GM12872 (cell line): ENCODE data around the gene PAM16.

ENCODE experiments used
- TF ChIP-seq, protein P1 (sequence below): IDR thresholded peaks from 3 replicates; pipeline ENCODE4 v1.5.1; 2011; ENCODE audit warnings: low read depth, mild to moderate bottlenecking, low read length, moderate library complexity; ENCODE audit not compliant: insufficient read depth

PAM16 gene

DNA sequence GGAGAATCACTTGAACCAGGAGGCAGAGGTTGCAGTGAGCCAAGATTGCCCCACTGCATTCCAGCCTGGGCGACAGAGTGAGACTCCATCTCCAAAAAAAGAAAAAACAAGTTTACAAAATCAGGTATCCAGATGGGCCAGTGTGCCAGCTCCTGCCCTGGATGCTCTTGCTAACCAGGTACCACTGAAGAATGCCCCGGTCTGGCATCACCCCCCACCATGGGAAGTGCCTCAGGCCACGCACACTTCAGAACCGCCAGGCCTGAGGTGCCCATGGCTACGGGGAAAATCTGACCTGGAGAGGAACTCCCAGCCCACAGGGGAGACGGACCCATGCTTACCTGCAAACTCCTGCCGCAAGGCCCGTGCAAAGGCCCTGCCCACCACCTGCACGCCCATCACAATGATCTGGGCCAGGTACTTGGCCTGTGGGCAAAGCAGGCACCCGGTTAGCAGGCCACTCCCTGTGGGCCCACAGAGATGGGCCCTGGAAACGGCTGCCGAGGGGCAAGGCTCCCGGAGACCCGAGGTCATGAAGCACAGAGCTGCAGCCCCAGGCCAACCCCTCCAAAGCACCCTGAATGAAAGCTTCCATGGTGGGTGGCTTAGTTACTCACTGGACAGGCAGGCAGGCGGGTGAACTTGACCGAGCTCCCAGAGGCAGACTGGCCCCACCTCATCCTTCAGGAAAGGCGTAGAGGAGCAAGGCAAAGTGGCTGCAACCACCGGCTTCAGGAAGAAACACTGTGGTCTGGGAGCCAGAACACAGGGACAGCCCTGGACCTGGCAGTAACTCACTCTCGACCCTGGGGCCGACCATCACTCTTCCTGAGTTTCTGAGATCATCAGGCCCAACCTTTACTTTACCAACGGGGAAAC is 8.0 kb downstream of the PAM16 start:
- TF ChIP-seq, protein P1, sequence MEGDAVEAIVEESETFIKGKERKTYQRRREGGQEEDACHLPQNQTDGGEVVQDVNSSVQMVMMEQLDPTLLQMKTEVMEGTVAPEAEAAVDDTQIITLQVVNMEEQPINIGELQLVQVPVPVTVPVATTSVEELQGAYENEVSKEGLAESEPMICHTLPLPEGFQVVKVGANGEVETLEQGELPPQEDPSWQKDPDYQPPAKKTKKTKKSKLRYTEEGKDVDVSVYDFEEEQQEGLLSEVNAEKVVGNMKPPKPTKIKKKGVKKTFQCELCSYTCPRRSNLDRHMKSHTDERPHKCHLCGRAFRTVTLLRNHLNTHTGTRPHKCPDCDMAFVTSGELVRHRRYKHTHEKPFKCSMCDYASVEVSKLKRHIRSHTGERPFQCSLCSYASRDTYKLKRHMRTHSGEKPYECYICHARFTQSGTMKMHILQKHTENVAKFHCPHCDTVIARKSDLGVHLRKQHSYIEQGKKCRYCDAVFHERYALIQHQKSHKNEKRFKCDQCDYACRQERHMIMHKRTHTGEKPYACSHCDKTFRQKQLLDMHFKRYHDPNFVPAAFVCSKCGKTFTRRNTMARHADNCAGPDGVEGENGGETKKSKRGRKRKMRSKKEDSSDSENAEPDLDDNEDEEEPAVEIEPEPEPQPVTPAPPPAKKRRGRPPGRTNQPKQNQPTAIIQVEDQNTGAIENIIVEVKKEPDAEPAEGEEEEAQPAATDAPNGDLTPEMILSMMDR, result no peak

DNA sequence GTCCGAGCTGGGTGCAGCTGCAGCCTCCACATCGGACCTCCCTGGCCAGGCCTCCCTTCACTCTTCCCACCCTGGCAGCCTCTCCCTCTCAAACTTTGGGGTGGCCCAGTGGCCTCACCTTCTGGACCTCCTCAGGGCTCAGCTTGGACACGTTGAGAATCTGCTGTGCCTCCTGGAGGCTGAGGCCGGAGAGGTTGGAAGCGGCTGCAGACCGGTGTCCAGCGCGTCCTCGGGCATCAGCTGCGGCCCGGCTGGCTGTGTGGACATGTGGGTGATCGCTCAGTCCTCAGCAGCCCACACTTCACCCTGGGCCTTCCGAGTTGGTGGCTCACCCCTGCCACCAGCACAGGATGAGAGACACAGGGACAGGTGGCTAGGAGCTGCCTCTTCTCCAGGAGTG is 9.9 kb downstream of the PAM16 start:
- TF ChIP-seq, protein P1, result no peak

DNA sequence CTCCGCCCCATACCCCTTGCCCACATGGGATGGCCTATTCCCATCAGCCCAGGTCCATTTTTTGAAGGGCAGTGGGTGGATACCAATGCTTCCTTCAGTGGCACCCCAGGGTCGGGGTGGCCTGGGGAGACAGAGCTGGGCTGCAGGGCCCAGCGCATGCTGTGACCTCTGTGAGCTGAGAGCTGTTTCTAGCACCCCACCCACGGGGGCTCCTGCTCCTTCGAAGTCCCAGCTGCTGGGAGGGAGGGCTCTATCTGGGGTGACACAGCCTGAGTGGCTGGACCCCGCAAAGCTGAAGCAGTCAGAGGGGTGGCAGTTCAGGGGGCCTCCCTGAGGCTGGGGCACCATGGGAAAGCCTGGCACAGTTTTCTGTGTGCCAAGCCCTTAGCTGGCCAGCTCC is 10.7 kb downstream of the PAM16 start:
- TF ChIP-seq, protein P1, result no peak

DNA sequence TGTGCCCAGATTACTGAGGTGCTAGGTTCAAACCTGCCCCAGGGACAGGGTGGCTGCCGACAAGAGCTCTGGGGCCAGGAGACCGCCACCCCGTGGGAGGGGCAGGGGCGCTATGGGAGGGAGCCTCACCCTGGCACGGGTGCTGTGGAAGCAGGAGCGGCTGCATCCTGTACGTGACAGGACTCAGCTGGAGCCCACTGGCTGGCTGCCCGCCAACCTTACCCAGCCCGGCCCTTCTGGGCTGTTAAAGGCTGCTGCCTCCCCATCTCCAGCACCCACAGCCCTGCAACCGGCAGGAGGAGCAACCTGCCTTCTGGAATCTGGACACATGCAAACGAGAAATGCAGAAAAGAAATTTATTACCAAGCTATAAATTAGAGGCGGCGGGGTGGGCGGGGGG is 11.2 kb downstream of the PAM16 start:
- TF ChIP-seq, protein P1, result no peak

DNA sequence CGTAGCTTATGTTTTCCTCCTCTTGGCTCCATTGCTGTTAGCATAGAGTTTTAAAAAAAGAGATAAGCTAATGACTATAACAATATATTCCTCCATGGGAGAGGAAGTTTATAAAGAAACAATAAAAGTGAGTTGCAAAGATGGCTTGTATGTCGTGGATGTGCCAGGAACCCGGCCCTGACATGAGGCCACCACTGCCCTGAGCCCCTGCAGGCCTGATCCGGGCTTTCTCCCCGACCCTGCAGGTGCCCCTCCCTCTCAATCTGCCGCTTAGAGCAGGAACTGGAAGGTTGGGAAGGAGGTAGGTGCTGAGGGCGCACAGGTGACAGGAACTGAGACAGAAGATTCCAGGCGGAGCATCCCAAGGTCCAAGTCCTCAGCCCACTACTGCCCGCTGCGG is 11.7 kb downstream of the PAM16 start:
- TF ChIP-seq, protein P1, result no peak

DNA sequence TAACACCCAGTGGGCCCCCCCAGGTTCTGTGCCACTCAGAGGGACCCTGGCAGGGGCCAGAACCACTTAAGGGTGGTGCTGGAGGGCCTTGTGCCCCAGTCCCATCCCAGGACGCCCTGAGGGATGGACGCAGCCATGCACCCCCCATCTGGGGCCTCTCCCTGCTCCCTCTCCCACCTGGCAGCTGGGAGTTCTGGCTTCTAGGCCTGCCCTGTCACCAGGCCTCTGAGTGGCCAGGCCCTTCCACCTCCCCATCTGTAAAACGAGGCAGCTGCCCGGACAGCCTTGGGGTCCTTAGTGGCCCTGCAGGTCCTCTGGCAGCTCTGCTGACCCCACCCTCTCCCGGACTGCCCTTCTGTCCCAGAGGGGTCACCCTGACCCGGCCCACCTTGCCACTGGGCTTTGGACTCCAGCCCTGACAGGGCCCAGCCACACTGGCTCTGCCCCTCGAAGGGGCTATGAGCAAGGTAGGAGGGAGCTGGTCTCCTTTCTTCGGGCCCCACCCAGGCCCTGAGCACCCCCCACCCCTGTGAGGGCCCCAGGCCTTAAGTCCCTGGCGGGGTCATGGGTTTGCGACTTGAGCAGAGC is 12.3 kb downstream of the PAM16 start:
- TF ChIP-seq, protein P1, result no peak

DNA sequence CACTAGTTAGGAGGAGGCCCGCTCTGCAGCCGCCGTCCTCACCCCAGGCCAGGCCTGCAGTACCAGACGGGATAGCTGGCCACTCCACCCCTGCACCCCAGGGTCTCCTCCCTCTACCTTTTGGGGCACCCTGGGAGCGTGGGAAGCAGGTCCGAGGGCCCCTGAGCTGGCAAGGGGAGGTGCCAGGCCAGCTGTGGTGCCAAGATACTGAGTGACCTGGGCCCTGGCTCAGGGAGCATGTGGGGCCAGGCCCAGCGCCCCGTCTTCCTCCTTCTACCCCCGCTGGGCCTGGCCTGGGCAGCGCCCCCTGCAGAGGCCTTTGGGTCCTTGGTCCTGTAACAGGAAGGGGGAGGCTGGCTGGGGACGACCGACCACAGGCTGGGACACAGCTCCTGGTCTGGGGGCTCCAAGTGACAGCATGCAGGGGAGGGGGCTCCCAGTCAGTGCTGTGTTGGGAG is 13.0 kb downstream of the PAM16 start:
- TF ChIP-seq, protein P1, result no peak
